Choroid plexus epithelial cell (primary cell): ENCODE results near the gene MYH14.

Experiments
- DNase-seq: peaks from one replicate; pipeline ENCODE4 v3.0.0-alpha.2; 2010; ENCODE audit warnings: low read depth
- H3K4me3 ChIP-seq: 2 replicates; pipeline ENCODE4 v1.5.1; 2011; ENCODE audit warnings: low read depth, mild to moderate bottlenecking, control low read depth, low read length, moderate library complexity
- TF ChIP-seq, protein P1 (sequence below): conservative IDR thresholded peaks from 2 replicates; pipeline ENCODE4 v1.5.1; 2011; ENCODE audit warnings: low read depth, mild to moderate bottlenecking, control low read depth, inconsistent platforms, low read length, moderate library complexity

Gene MYH14

GRCh38 chr19:50266896-50267295 is 63.5 kb downstream of the MYH14 start:
- no peak overlapping the region for H3K4me3 ChIP-seq
- no peak for DNase-seq
- TF ChIP-seq, protein P1, sequence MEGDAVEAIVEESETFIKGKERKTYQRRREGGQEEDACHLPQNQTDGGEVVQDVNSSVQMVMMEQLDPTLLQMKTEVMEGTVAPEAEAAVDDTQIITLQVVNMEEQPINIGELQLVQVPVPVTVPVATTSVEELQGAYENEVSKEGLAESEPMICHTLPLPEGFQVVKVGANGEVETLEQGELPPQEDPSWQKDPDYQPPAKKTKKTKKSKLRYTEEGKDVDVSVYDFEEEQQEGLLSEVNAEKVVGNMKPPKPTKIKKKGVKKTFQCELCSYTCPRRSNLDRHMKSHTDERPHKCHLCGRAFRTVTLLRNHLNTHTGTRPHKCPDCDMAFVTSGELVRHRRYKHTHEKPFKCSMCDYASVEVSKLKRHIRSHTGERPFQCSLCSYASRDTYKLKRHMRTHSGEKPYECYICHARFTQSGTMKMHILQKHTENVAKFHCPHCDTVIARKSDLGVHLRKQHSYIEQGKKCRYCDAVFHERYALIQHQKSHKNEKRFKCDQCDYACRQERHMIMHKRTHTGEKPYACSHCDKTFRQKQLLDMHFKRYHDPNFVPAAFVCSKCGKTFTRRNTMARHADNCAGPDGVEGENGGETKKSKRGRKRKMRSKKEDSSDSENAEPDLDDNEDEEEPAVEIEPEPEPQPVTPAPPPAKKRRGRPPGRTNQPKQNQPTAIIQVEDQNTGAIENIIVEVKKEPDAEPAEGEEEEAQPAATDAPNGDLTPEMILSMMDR: no peak

- TF ChIP-seq, protein P1: no peak
These were observed 64.6 kb downstream of the MYH14 start for GRCh38 chr19:50268041-50268440.

GRCh38 chr19:50268501-50268900 is 65.1 kb downstream of the MYH14 start:
- no peak overlapping the region for H3K4me3 ChIP-seq
- TF ChIP-seq, protein P1: no peak
- no peak for DNase-seq

More at GRCh38 chr19:50268041-50268440, 64.6 kb downstream of the MYH14 start:
- no peak for DNase-seq
- no peak overlapping the region for H3K4me3 ChIP-seq

DNA sequence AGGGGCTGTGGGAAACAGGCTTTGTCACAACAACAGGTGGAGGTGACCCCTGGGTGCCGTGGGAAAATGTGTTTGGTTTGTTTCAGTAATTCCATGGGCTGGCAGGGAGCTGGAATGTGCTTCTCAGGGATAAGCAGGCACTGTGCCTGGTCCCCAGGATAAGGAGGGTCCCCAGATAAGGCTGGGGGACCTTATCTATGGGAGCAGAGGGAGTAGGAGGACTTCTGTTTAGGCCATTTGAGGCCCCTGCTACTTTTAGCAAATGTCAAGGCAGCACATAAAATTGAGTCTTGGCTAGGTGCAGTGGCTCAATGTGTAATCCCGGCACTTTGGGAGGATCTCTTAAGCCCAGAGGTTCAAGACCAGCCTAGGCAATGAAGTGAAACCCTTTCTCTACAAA is 66.2 kb downstream of the MYH14 start:
- DNase-seq: no peak
- TF ChIP-seq, protein P1: no peak
- H3K4me3 ChIP-seq: no peak overlapping the region

DNA sequence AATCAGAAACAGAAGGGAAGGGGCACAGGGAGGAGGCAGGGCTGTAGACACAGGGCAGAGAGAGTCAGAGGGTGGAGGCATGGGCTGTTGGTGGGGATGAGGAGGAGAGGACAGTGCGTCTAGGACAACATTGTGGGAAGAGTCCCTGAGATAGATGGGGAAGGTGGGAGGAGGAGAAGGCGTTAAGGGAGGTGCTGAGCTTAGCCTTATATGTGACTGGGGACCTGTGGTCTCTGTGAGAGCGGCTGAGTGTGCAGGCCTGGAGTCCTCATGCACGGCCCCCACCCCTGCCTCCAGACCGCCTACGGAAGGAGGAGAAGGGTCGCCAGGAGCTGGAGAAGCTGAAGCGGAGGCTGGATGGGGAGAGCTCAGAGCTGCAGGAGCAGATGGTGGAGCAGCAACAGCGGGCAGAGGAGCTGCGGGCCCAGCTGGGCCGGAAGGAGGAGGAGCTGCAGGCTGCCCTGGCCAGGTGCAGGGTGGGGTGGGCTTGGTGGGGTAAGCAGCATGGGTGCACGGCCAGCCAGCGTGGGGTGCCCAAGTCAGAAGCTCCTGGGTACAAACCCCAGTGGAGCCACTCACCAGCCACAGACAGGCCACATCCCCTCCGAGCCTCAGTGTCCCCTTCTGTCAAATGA is 69.0 kb downstream of the MYH14 start:
- TF ChIP-seq, protein P1: no peak
- H3K4me3 ChIP-seq: no peak overlapping the region
- DNase-seq: no peak

DNA sequence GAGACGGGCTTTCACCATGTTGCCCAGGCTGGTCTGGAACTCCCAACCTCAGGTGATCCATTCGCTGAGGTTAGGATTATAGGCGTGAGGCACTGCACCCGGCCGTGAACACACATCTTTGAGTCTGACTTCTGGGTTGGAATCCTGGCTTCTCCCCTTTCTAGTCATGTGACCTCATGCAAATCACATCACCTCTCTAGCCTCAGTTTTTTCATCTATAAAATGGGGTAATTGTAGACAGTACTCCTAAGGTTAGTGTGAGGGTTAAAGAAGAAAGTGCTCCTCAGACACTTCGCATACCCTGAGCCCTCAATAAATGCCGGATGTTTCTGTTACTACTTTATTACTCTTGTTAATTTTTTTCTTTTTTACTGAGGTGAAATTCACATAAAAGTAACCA is 70.4 kb downstream of the MYH14 start:
- TF ChIP-seq, protein P1: no peak

GRCh38 chr19:50275577-50276368 is 72.4 kb downstream of the MYH14 start:
- DNase-seq: no peak
- H3K4me3 ChIP-seq: no peak overlapping the region
- TF ChIP-seq, protein P1: no peak

More for the DNA sequence above, 70.4 kb downstream of the MYH14 start:
- DNase-seq: no peak
- H3K4me3 ChIP-seq: no peak overlapping the region
